GM21367 (cell line): ENCODE measurements around the gene GDPD2.

Experiments used
- ATAC-seq: cut with Tn5 transposase; IDR thresholded peaks from one replicate; pipeline ENCODE4 v1.9.1; 2021; ENCODE audit not compliant: unreplicated experiment

GDPD2 gene

GRCh38 chrX:70476166-70476933 lies 53.2 kb downstream of the GDPD2 start:
- ATAC-seq: no peak

GRCh38 chrX:70476934-70477733 lies 54.0 kb downstream of the GDPD2 start:
- ATAC-seq: no peak

GRCh38 chrX:70477734-70478075 lies 54.6 kb downstream of the GDPD2 start:
- no peak for ATAC-seq

GRCh38 chrX:70478526-70479245 lies 55.6 kb downstream of the GDPD2 start:
- ATAC-seq: no peak

GRCh38 chrX:70479247-70479921 lies 56.3 kb downstream of the GDPD2 start:
- no peak for ATAC-seq

- ATAC-seq: no peak
Observed at GRCh38 chrX:70479922-70480659, 57.0 kb downstream of the GDPD2 start.

GRCh38 chrX:70480660-70481018 lies 57.5 kb downstream of the GDPD2 start:
- ATAC-seq: no peak

GRCh38 chrX:70481471-70482270 lies 58.6 kb downstream of the GDPD2 start:
- ATAC-seq: no peak

GRCh38 chrX:70482300-70482699 lies 59.2 kb downstream of the GDPD2 start:
- ATAC-seq: no peak
